HepG2 (cell line): ENCODE measurements around the gene RPS19. TPM values are rescaled to one million over a fixed set of nuclear protein-coding genes. Genes with fewer than 3 reads are reported as not detected.

Experiments used
- ATAC-seq: fragments of 200-7000 bp; cut with Tn5 transposase; 3 replicates; pipeline ENCODE4 v1.9.1; 2020; ENCODE audit warnings: mild to moderate bottlenecking, moderate library complexity
- BruUV-seq: library from RNA; stranded (reverse); fragments of 400-500 nt; replicated peaks from 2 replicates; lab custom pipeline; 2021; lab: Mats Ljungman, UMichigan
- CTCF ChIA-PET: fragments of 300-600 bp; formaldehyde crosslinking; extraction: SDS; loops from one replicate; lab custom pipeline; 2021; ENCODE audit warnings: low total read pairs, inconsistent platforms, low intra/inter-chr PET ratio; lab: Yijun Ruan, JAX
- POLR2A ChIA-PET: fragments of 350-600 bp; sonication (Branson Sonifier 250); formaldehyde crosslinking; loops from one replicate; lab custom pipeline; 2020; ENCODE audit warnings: antibody characterized with exemption, inconsistent platforms; lab: Yijun Ruan, JAX
- DNase-seq: peaks from one replicate; pipeline ENCODE4 v3.0.0-alpha.2; 2015; ENCODE audit warnings: low spot score
- FAIRE-seq: peaks from 3 replicates; lab custom pipeline; 2011; peaks lifted over from hg19 to GRCh38; lab: Jason Lieb, UNC
- H2AFZ ChIP-seq: one replicate; pipeline ENCODE4 v1.6.1; 2011; ENCODE audit warnings: low read length, inconsistent platforms
- H3K27ac ChIP-seq: fragments of 300-600 bp; 3 replicates; pipeline ENCODE4 v1.8.0; 2011; ENCODE audit warnings: mixed run types, mild to moderate bottlenecking, mixed read lengths, low read length, inconsistent platforms; ENCODE audit not compliant: insufficient read depth; ENCODE audit errors: extremely low read length
- H3K27me3 ChIP-seq, 2 experiments: fragments of 200-600 bp in 1 of 2; 2 replicates in 1 of 2; 3 replicates in 1 of 2; pipeline versions ENCODE4 v1.6.0 to v1.8.0; 2011; ENCODE audit warnings: low read length in 2 of 2, mild to moderate bottlenecking in 2 of 2, moderate library complexity in 2 of 2, inconsistent platforms in 1 of 2; ENCODE audit not compliant: insufficient read depth in 2 of 2, control insufficient read depth in 1 of 2
- H3K36me3 ChIP-seq, 2 experiments: fragments of 200-600 bp in 1 of 2; replicated peaks in 1 of 2; 2 replicates in 1 of 2; 3 replicates in 1 of 2; pipeline versions ENCODE4 v1.5.1 to v1.8.0; 2011; ENCODE audit warnings: low read length in 2 of 2, inconsistent platforms in 1 of 2; ENCODE audit not compliant: insufficient read depth in 2 of 2, control insufficient read depth in 1 of 2
- H3K4me1 ChIP-seq: 2 replicates; pipeline ENCODE4 v1.5.1; 2012; ENCODE audit warnings: low read length, inconsistent platforms; ENCODE audit not compliant: insufficient read depth
- H3K4me2 ChIP-seq: 2 replicates; pipeline ENCODE4 v1.6.0; 2011; ENCODE audit warnings: low read depth, low read length, inconsistent platforms
- H3K4me3 ChIP-seq, 3 experiments: fragments of 200-600 bp in 1 of 3; sonication (generic), shearing (Covaris generic) in 1 of 3; replicated peaks in 1 of 3; 2 replicates each; pipeline ENCODE4 v1.5.1; 2011 to 2016; ENCODE audit warnings: low read length in 3 of 3, inconsistent platforms in 2 of 3, low read depth in 2 of 3, mild to moderate bottlenecking in 2 of 3, control low read depth in 1 of 3, mixed read lengths in 1 of 3; ENCODE audit not compliant: insufficient read depth in 1 of 3
- H3K79me2 ChIP-seq: one replicate; pipeline ENCODE4 v1.6.1; 2011; ENCODE audit warnings: low read length, inconsistent platforms; ENCODE audit not compliant: insufficient read depth
- H3K9ac ChIP-seq: 2 replicates; pipeline ENCODE4 v1.6.0; 2011; ENCODE audit warnings: mild to moderate bottlenecking, low read depth, low read length, inconsistent platforms; ENCODE audit not compliant: insufficient read depth
- H3K9me3 ChIP-seq: 2 replicates; pipeline ENCODE4 v1.5.1; 2012; ENCODE audit warnings: mild to moderate bottlenecking, low read length
- H4K20me1 ChIP-seq: 2 replicates; pipeline ENCODE4 v1.6.0; 2011; ENCODE audit warnings: inconsistent platforms, mild to moderate bottlenecking, low read length, moderate library complexity; ENCODE audit not compliant: insufficient read depth
- BRD4 ChIP-seq: sonication (generic); formaldehyde crosslinking; IDR thresholded peaks from 2 replicates; pipeline ENCODE4 v1.4.0; 2020; ENCODE audit warnings: missing genetic modification reagents
- HMGA1 ChIP-seq: sonication (generic); formaldehyde crosslinking; conservative IDR thresholded peaks from 2 replicates; pipeline ENCODE4 v1.4.0; 2020; ENCODE audit warnings: missing genetic modification reagents
- HNF4G ChIP-seq, 2 experiments: sonication (generic) in 1 of 2; formaldehyde crosslinking in 1 of 2; IDR thresholded peaks; 2 replicates each; pipeline versions ENCODE4 v1.4.0 to v1.6.1; 2011 to 2020; ENCODE audit warnings: borderline replicate concordance in 2 of 2, low read depth in 2 of 2, mild to moderate bottlenecking in 2 of 2, low read length in 1 of 2, missing genetic modification reagents in 1 of 2, moderate library complexity in 1 of 2
- KMT2B ChIP-seq: IDR thresholded peaks from 2 replicates; pipeline ENCODE4 v1.6.1; 2016; ENCODE audit warnings: missing genetic modification reagents, missing compliant biosample characterization
- MAFK ChIP-seq, 2 experiments: IDR thresholded peaks in 1 of 2; conservative IDR thresholded peaks in 1 of 2; 2 replicates each; pipeline ENCODE4 v1.6.1; 2011; ENCODE audit warnings: improper control_type of control experiment in 2 of 2, low read length in 2 of 2
- POLR2A ChIP-seq, 2 experiments: IDR thresholded peaks; 2 replicates each; pipeline ENCODE4 v1.6.1; 2011; ENCODE audit warnings: low read depth in 2 of 2, low read length in 2 of 2, mild to moderate bottlenecking in 1 of 2, moderate library complexity in 1 of 2; ENCODE audit not compliant: insufficient read depth in 1 of 2
- POLR2AphosphoS2 ChIP-seq: IDR thresholded peaks from 2 replicates; pipeline ENCODE4 v1.6.1; 2011; ENCODE audit warnings: low read depth, low read length, improper control_type of control experiment
- RBM22 ChIP-seq: fragments of 200-400 bp; formaldehyde crosslinking; optimal IDR thresholded peaks from 2 replicates; pipeline ENCODE3; 2017; ENCODE audit warnings: mild to moderate bottlenecking, low read length, moderate library complexity
- SP2 ChIP-seq: sonication (generic); formaldehyde crosslinking; IDR thresholded peaks from 2 replicates; pipeline ENCODE4 v1.5.1; 2020; ENCODE audit warnings: mild to moderate bottlenecking, missing genetic modification reagents
- ZBTB33 ChIP-seq: sonication (generic); formaldehyde crosslinking; IDR thresholded peaks from 2 replicates; pipeline ENCODE4 v1.4.0; 2020; ENCODE audit warnings: missing genetic modification reagents
- ZNF335 ChIP-seq: sonication (generic); formaldehyde crosslinking; IDR thresholded peaks from 2 replicates; pipeline ENCODE4 v1.4.0; 2020; ENCODE audit warnings: missing genetic modification reagents
- ZNF337 ChIP-seq: sonication (generic); formaldehyde crosslinking; IDR thresholded peaks from 2 replicates; pipeline ENCODE4 v1.5.1; 2020; ENCODE audit warnings: missing genetic modification reagents, low read depth, mild to moderate bottlenecking, borderline replicate concordance
- ZNF33B ChIP-seq: sonication (generic); formaldehyde crosslinking; IDR thresholded peaks from 2 replicates; pipeline ENCODE4 v1.5.1; 2020; ENCODE audit warnings: mild to moderate bottlenecking, missing genetic modification reagents
- ZNF362 ChIP-seq: sonication (generic); formaldehyde crosslinking; IDR thresholded peaks from 2 replicates; pipeline ENCODE4 v1.4.0; 2020; ENCODE audit warnings: missing genetic modification reagents, mild to moderate bottlenecking, borderline replicate concordance
- ZNF441 ChIP-seq: sonication (generic); formaldehyde crosslinking; IDR thresholded peaks from 2 replicates; pipeline ENCODE4 v1.7.0; 2021; ENCODE audit warnings: missing genetic modification reagents, borderline replicate concordance
- ZNF512 ChIP-seq: sonication (generic); formaldehyde crosslinking; IDR thresholded peaks from 2 replicates; pipeline ENCODE4 v1.4.0; 2020; ENCODE audit warnings: mild to moderate bottlenecking, missing genetic modification reagents
- ZNF644 ChIP-seq: IDR thresholded peaks from 2 replicates; pipeline ENCODE4 v1.6.1; 2016; ENCODE audit warnings: low read depth
- WGBS: methylation state at CpG from one replicate; pipeline ENCODE4 v1.1.6; 2017; ENCODE audit warnings: low lambda C conversion rate; 5-methylcytosine and 5-hydroxymethylcytosine counted together
- in situ Hi-C: cut with HindIII; loops from 2 replicates; pipeline ENCODE4 v1.10.0; 2017; ENCODE audit warnings: low pct_unique_long_range_greater_than_20kb; ENCODE audit not compliant: extremely low pct_ligation_motif_present
- intact Hi-C: fragments of 100-400 bp; cut with micrococcal nuclease; formaldehyde crosslinking; loops from one replicate; pipeline ENCODE4 v1.10.0; 2022; ENCODE audit not compliant: unreplicated experiment
- polyA plus RNA-seq, 8 experiments: library from polyadenylated mRNA; depleted of rRNA in 3 of 8; stranded (reverse) in 7 of 8; unstranded in 1 of 8; fragments of >200 nt; fragmentation: Illumina TruSeq in 4 of 8; extraction: Trizol in 4 of 8; gene quantifications; 2 replicates each; pipeline versions ENCODE4 v1.2.1 to v1.2.3, GENCODE V29; 2011 to 2016; ENCODE audit warnings: low read depth in 4 of 8, missing spikeins in 1 of 8, mixed read lengths in 1 of 8; ENCODE audit not compliant: insufficient read depth in 1 of 8
- total RNA-seq, 5 experiments: library from RNA; depleted of rRNA; stranded (reverse); fragments of >200 nt; fragmentation: Illumina TruSeq; extraction: Trizol; gene quantifications; 2 replicates each; pipeline ENCODE4 v1.2.3, GENCODE V29; 2016; ENCODE audit warnings: low read depth in 1 of 5
- TF ChIP-seq, protein P1 (sequence below): sonication (generic); formaldehyde crosslinking; IDR thresholded peaks from 2 replicates; pipeline ENCODE4 v1.5.0; 2020; ENCODE audit warnings: mild to moderate bottlenecking, missing genetic modification reagents, borderline replicate concordance

RPS19 gene
- total and polyA plus RNA-seq, 2 of the 13 experiments (the other 11 are each of a cell fraction or from before 2014, with no cell fraction given) = 1,983 to 4,758 TPM

GRCh38 chr19:41870401-41870873 lies 10.4 kb downstream of the RPS19 start:
- Histone ChIP-seq H3K4me2 (no peak overlapping the region), H3K9me3 (no peaks in the 10 kb centered on the region), H3K9ac (no peak overlapping the region), H3K4me3 (no peak overlapping the region), H4K20me1 (peaks cover 68% of the 10 kb centered on the region), H2AFZ (no peak overlapping the region), H3K36me3 (peaks cover 17 to 55% of the 10 kb centered on the region in 2 experiments), H3K27ac (peak overlapping the region; percentile 48), H3K27me3 (no peaks in the 10 kb centered on the region), H3K4me1 (peaks cover 46% of the 10 kb centered on the region), H3K79me2 (peaks cover 16% of the 10 kb centered on the region)
- ChIA-PET POLR2A (interaction anchor here (0.6 to 6.9 kb wide), 3 partner anchors 11 to 87 kb away, joined by 3 to 72 read pairs (median 4); partner anchors contain the start of gene RPS19), CTCF (no interaction called here)
- intact Hi-C loops (no loop called here), in situ Hi-C loops (no loop called here)
- no peak for FAIRE-seq
- ATAC-seq = peak; percentile 1; the same call in 2 of the 3 replicates
- WGBS = 90% methylated on average over 3 of the region's 3 CpGs
- no peak for DNase-seq
- BruUV-seq = no TSS peak
- TF ChIP-seq ZNF33B (CRISPR knock-in tag) = no peak
- no peak for TF ChIP-seq SP2 (CRISPR knock-in tag)
- no peak for TF ChIP-seq HMGA1 (CRISPR knock-in tag)
- TF ChIP-seq HNF4G (IDR thresholded peaks at IDR 0.05; ENCODE audit: borderline replicate concordance, low read depth, low read length) = no peak
- no peak for TF ChIP-seq HNF4G (CRISPR knock-in tag; IDR thresholded peaks at IDR 0.05; ENCODE audit: borderline replicate concordance, low read depth)
- TF ChIP-seq POLR2A (IDR thresholded peaks at IDR 0.05; ENCODE audit: insufficient read depth in 1 of 2, low read depth in 2 of 2, low read length in 2 of 2) = peak in 1 of 2 experiments; percentile 40; a peak in 2 of 4 replicates
- TF ChIP-seq KMT2B (CRISPR knock-in tag) = no peak
- TF ChIP-seq ZBTB33 = peak; percentile 93
- TF ChIP-seq ZNF362 (CRISPR knock-in tag) = peak; percentile 81; the same call in 1 of the 2 replicates
- TF ChIP-seq MAFK (conservative IDR thresholded peaks at IDR 0.05 in 1 of 2, IDR thresholded peaks at IDR 0.05 in 1 of 2; ENCODE audit: low read length in 2 of 2) = no peak
- TF ChIP-seq, protein P1, sequence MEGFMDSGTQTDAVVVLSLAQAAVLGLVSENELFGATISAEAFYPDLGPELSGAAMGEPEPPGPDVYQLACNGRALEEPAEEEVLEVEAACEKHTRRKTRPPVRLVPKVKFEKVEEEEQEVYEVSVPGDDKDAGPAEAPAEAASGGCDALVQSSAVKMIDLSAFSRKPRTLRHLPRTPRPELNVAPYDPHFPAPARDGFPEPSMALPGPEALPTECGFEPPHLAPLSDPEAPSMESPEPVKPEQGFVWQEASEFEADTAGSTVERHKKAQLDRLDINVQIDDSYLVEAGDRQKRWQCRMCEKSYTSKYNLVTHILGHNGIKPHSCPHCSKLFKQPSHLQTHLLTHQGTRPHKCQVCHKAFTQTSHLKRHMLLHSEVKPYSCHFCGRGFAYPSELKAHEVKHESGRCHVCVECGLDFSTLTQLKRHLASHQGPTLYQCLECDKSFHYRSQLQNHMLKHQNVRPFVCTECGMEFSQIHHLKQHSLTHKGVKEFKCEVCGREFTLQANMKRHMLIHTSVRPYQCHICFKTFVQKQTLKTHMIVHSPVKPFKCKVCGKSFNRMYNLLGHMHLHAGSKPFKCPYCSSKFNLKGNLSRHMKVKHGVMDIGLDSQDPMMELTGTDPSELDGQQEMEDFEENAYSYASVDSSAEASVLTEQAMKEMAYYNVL (CRISPR knock-in tag) = no peak
- TF ChIP-seq RBM22 = peak; percentile 84
- no peak for TF ChIP-seq ZNF644
- no peak for TF ChIP-seq BRD4 (CRISPR knock-in tag)
- 0 out of 2 replicates have a peak, but pooled peaks have one; percentile 49 for TF ChIP-seq POLR2AphosphoS2
- TF ChIP-seq ZNF512 (CRISPR knock-in tag) = no peak
- TF ChIP-seq ZNF335 (CRISPR knock-in tag) = no peak
- TF ChIP-seq ZNF337 (CRISPR knock-in tag) = no peak
- TF ChIP-seq ZNF441 (CRISPR knock-in tag) = 0 out of 2 replicates have a peak, but pooled peaks have one; percentile 54
